ENCODE results near the gene CDR2L.

DNA sequence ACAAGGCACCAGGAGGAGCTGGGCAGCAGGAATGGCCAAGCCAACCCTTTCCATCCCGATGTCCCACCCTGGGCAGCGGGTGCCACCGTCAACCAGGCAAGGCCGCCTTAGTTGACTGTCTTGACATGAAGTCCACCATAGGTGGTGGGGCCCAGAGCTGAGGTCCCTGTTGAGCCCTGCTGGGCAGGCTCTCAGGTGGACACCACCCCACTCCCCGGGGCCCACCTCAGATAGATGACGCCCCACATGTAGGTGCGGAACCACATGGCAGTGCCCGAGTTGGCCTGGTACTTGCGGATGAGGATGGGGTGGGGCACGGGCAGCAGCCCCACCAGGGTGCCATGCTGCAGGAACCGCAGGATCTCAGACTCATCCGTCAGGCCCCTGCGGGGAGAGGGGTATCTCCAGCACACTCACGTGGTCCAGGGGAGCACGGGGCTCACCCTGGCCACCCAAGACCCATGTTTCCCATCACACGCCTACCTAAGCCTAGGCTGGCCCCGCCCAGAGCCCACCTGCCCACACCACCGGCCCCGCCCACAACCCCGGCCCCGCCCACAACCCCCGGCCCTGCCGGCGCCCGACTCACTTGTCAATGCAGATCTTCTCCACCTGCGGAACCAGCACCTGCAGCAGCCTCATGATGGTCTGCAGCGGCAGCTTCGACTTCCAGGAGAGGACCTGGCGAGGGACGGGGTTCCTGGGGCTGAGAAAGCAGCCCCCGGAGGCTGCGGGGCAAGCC is 35.6 kb upstream of the CDR2L start:
- TF ChIP-seq POLR2AphosphoS5 (IDR thresholded peaks at IDR 0.05; ENCODE audit: low read depth, low read length) (no peak), TAF1 (IDR thresholded peaks at IDR 0.05; ENCODE audit: borderline replicate concordance, insufficient read depth, low read length) (no peak), FOXP2 (optimal IDR thresholded peaks at IDR 0.05; ENCODE audit: borderline replicate concordance, extremely low read depth, extremely low read length, insufficient read depth) (no peak)
- TF ChIP-seq, protein P1, sequence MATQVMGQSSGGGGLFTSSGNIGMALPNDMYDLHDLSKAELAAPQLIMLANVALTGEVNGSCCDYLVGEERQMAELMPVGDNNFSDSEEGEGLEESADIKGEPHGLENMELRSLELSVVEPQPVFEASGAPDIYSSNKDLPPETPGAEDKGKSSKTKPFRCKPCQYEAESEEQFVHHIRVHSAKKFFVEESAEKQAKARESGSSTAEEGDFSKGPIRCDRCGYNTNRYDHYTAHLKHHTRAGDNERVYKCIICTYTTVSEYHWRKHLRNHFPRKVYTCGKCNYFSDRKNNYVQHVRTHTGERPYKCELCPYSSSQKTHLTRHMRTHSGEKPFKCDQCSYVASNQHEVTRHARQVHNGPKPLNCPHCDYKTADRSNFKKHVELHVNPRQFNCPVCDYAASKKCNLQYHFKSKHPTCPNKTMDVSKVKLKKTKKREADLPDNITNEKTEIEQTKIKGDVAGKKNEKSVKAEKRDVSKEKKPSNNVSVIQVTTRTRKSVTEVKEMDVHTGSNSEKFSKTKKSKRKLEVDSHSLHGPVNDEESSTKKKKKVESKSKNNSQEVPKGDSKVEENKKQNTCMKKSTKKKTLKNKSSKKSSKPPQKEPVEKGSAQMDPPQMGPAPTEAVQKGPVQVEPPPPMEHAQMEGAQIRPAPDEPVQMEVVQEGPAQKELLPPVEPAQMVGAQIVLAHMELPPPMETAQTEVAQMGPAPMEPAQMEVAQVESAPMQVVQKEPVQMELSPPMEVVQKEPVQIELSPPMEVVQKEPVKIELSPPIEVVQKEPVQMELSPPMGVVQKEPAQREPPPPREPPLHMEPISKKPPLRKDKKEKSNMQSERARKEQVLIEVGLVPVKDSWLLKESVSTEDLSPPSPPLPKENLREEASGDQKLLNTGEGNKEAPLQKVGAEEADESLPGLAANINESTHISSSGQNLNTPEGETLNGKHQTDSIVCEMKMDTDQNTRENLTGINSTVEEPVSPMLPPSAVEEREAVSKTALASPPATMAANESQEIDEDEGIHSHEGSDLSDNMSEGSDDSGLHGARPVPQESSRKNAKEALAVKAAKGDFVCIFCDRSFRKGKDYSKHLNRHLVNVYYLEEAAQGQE (IDR thresholded peaks at IDR 0.05; ENCODE audit: insufficient read depth in 1 of 2, low read depth in 2 of 2, low read length in 2 of 2), result no peak

All from PFSK-1 (cell line).